Loucy (cell line): Measurements from ENCODE around the gene MS4A14.

Experiments
- EZH2phosphoT487 ChIP-seq: fragments of 200-600 bp; IDR thresholded peaks from 2 replicates; pipeline ENCODE4 v1.6.1; 2018; ENCODE audit warnings: antibody characterized with exemption, mild to moderate bottlenecking, moderate library complexity, borderline replicate concordance
- TF ChIP-seq, protein P1 (sequence below): fragments of 200-600 bp; sonication (generic); conservative IDR thresholded peaks from 2 replicates; pipeline ENCODE4 v1.5.1; 2014; ENCODE audit warnings: mild to moderate bottlenecking, antibody characterized with exemption, low read length

- TF ChIP-seq, protein P1, sequence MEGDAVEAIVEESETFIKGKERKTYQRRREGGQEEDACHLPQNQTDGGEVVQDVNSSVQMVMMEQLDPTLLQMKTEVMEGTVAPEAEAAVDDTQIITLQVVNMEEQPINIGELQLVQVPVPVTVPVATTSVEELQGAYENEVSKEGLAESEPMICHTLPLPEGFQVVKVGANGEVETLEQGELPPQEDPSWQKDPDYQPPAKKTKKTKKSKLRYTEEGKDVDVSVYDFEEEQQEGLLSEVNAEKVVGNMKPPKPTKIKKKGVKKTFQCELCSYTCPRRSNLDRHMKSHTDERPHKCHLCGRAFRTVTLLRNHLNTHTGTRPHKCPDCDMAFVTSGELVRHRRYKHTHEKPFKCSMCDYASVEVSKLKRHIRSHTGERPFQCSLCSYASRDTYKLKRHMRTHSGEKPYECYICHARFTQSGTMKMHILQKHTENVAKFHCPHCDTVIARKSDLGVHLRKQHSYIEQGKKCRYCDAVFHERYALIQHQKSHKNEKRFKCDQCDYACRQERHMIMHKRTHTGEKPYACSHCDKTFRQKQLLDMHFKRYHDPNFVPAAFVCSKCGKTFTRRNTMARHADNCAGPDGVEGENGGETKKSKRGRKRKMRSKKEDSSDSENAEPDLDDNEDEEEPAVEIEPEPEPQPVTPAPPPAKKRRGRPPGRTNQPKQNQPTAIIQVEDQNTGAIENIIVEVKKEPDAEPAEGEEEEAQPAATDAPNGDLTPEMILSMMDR: no peak
- TF ChIP-seq EZH2phosphoT487: no peak
Observed at GRCh38 chr11:60389279-60389910, 6.9 kb upstream of the MS4A14 start.
